HG03457 (cell line): ENCODE measurements around the gene FADS2.

Source experiments
- ATAC-seq: cut with Tn5 transposase; IDR thresholded peaks from one replicate; pipeline ENCODE4 v1.9.1; 2021; ENCODE audit warnings: moderate number of reproducible peaks; ENCODE audit not compliant: unreplicated experiment

The FADS2 gene

GRCh38 chr11:61795459-61795858 is 32.6 kb upstream of the FADS2 start:
- ATAC-seq: no peak

DNA sequence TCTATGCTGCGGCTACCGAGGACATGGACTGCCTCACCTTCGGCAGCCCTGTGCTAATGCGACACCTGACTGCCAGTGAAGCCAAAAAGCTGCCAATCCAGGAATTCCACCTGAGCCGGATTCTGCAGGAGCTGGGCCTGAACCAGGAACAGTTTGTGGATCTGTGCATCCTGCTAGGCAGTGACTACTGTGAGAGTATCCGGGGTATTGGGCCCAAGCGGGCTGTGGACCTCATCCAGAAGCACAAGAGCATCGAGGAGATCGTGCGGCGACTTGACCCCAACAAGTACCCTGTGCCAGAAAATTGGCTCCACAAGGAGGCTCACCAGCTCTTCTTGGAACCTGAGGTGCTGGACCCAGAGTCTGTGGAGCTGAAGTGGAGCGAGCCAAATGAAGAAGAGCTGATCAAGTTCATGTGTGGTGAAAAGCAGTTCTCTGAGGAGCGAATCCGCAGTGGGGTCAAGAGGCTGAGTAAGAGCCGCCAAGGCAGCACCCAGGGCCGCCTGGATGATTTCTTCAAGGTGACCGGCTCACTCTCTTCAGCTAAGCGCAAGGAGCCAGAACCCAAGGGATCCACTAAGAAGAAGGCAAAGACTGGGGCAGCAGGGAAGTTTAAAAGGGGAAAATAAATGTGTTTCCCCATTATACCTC is 32.1 kb upstream of the FADS2 start:
- no peak for ATAC-seq

- no peak for ATAC-seq
Observed at GRCh38 chr11:61797263-61797944, 30.7 kb upstream of the FADS2 start.

- ATAC-seq: no peak
Observed at GRCh38 chr11:61799665-61800284, 28.3 kb upstream of the FADS2 start.

DNA sequence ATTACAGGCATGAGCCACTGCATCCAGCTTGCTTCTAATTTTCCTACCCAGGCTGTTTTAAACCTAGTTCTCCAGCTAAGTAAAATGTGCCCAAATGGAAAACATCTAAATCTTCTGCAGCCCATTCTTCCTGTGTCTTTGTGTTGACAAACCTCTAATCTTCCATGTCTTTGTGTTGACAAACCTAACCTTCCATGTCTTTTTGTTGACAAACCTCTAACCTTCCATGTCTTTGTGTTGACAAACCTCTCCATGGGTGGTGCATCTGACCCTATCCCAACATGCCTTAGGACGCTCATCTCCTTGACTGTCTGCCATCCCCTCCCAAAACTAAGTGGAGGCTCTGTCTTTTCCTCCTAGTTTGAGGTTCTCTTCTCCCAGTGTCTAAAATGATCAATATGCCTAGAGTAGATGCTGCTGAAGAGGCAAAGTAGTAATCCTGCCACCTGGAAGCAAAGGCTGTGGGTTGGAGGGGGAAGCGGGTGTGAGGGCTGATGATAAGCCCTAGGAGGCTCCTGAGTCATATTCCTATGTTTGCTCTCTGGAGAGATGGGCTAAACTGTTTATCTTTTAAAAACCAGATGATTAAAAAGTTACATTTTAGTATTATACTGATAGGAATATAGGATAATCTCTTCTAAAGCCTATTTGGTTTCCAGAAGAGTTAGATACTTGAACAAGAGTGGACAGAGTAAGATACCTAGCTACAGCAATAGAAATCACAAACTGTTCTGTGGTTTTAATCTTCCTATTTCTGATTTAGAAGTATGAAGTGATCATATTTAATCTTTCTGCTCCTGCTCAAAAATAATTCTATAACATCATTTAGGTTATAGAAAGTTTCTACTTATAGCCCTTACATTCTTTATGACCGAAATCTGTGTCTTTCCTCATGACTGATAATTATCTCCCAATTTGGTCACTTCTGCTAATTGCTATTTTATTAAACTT is 27.5 kb upstream of the FADS2 start:
- ATAC-seq: no peak

DNA sequence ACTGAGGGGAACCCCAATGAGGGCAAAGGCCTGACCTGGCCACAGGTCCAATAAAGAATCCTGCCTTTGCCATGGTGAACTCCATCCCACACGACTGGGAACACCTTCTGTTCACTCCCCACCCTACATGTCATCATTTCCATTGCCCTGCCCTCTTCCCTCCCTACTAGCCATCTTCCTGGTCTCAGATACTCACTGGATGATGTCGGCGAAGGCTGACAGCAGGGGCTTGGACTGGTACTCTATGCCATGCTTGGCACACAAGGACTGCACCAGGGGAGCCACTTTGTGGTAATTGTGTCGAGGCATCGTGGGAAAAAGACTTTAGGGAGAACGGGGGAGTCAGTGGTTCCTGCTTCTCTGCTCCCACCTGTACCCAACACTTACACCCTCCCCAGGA is 25.5 kb upstream of the FADS2 start:
- no peak for ATAC-seq

GRCh38 chr11:61803889-61804647 is 24.0 kb upstream of the FADS2 start:
- ATAC-seq: no peak

DNA sequence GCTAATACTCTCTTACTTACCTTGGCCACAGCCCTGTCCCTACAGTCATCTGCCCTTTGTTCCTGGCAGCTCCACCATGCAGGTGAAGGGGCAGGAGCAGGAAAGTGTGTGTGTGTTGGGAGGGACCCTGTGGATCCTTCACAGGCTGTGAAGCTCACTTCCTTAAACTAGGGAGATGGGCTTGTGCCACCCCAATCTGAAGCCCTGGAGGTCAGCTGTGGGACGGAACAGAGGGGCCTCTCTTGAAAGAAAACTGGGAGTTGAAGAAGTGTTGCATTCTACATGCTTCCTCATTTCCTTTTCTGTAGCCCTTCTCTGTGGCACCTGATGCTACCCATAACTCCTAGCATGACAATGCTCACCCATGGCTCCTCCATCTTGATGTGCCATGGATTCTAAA is 23.0 kb upstream of the FADS2 start:
- ATAC-seq: no peak

DNA sequence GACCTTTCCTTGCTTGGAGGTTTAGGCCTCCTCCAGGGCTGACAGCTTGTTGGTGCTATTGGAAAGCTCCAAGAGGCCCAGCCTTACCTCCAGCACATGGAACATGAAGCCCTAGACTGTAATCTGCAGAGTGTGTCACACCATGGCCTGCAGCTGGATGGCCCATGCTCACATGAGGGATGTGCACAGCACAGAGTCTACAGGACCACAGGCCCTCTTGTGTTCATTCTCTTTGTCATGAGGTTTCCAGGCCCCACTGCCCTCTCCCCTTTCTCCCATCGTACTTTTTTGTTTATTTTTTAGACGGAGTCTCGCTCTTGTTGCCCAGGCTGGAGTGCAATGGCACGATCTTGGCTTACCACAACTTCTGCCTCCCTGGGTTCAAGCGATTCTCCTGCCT is 21.3 kb upstream of the FADS2 start:
- ATAC-seq: no peak

DNA sequence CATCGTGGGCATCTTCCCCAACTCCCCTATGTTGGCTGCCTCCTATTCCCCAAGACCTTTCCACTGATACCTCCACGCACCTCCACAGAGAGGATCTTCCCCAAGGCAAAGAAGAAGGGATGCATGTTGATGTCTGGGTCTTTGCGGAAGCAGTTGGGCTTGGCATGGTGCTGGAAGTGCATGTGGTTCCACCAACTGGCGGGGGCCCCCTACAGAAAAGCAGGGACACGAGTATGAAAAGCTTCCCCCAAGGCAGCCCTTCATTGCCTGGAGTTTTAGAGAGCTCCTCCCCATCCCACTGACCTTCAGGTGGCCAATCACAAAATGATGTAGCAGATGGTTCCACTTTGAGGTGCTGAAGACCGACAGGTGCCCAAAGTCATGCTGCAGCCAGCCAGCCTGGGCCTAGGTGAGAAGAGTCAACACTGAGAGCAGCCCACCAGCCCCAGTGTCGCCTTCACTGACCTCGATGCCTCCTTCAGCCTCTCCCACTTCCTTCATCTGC is 17.4 kb upstream of the FADS2 start:
- no peak for ATAC-seq

DNA sequence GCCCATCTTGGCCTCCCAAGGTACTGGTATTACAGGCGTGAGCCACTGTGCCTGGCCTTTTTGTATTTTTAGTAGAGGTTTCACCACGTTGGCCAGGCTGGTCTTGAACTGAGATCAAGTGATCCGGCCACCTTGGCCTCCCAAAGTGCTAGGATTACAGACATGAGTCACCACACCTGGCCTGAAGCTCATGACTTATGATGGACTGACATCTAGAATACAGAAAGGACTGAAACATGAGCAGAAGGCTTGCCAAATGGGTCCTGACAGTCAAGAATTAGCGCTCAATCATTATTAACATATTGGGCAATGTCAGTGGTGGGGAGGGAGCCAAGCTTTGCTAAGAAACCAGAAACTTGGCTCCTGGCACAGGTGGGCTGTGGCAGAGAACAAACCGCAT is 16.3 kb upstream of the FADS2 start:
- no peak for ATAC-seq

DNA sequence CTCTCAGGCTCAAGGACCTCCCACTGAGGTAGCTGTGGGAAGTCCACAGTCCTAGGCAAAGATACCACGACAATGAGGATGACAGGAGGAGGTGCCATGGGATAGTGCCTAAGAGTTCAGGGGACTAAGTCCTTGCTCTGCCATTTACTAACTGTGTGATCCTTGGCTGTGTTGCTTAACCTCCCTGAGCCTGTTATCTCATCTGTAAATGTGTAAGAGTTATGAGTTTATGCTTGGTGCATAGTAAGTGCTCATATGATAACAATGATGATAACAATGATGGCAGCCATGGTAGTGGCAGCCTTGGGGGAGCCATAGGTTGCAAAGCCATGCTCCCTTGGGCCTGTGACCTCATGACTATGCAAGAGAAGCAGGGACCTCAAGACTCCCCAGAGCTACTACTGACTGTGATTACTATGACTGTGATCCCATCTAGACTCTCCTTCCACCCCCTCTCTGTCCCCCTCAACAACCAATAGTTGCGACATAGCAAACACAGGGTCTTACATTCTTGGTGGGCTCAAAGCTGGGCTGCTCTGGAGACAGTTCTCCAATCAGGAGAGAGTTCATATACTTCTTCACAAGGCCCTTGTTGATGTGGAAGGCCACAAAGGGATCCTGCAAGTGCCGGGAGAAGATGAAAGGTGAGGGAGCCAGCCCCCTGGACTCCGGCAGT is 15.2 kb upstream of the FADS2 start:
- ATAC-seq: no peak

DNA sequence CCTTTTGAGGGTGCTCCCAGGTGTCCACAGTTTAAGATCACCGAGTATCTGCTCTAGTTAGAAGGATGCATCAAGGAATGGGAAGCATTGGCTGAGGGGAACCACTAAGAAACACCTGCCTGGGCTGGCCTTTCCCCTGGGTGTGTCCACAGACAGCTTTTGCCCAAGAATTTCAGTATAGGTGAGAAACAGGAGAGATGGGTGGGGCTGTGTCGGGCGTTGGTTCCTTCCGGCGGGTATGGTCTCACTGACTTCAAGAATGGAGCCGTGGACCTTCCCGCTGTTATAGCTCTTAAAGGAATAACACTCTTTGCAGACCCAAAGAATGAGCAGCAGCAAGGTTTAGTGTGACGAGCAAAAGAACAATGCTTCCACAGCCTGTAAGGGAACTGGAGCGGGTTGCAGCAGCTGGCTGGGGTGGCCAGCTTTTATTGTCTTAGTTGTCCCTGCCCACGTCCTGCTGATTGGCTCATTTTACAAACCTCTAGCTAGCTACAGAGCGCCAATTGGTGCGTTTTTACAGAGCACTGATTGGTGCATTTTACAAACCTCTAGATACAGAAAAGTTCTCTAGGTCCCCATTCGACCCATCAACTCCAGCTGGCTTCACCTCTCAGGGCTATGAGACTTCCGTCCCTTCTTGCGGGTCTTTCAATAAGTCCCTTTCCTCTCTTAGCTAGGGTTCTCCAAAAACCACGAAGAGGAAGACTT is 13.7 kb upstream of the FADS2 start:
- ATAC-seq: no peak

GRCh38 chr11:61814958-61815789 is 12.9 kb upstream of the FADS2 start:
- no peak for ATAC-seq

GRCh38 chr11:61815790-61816735 is 12.0 kb upstream of the FADS2 start:
- no peak for ATAC-seq

- ATAC-seq: no peak
Observed at GRCh38 chr11:61816736-61817455, 11.2 kb upstream of the FADS2 start, which contains the start of gene FADS1. FADS1 (minus strand) TSS chr11:61817003; CDS start chr11:61816929, 74 bp downstream.
